ENCODE measurements around the gene CCDC167.

- TF ChIP-seq POLR2A (IDR thresholded peaks at IDR 0.05; ENCODE audit: low read length): no peak
- TF ChIP-seq GATA1 (IDR thresholded peaks at IDR 0.05; ENCODE audit: low read depth, low read length): no peak
Measured at GRCh38 chr6:37543361-37543760, 43.7 kb upstream of the CCDC167 start.

Data from erythroblast (primary cell).